ENCODE measurements around the gene UNC45B. TPM values are rescaled to one million over a fixed set of nuclear protein-coding genes. Genes with fewer than 3 reads are reported as not detected.

UNC45B gene
- total RNA-seq (100 to 1,000 TPM; 188 to 305 (median 212) TPM), polyA plus RNA-seq (10 to 100 TPM; 49.1 to 52.0 TPM)
- long read RNA-seq, donor 1, full-length matches to known transcripts = 302 of 537 reads
- long read RNA-seq, donor 1, partial matches to known transcripts = 79 of 537 reads
- long read RNA-seq, donor 1, other reads (novel, unspliced or antisense) = 156 of 537 reads
- long read RNA-seq, donor 2, full-length matches to known transcripts = 653 of 1,207 reads
- long read RNA-seq, donor 2, partial matches to known transcripts = 196 of 1,207 reads
- long read RNA-seq, donor 2, other reads (novel, unspliced or antisense) = 358 of 1,207 reads
- long read RNA-seq, donor 3, full-length matches to known transcripts = 429 of 746 reads
- long read RNA-seq, donor 3, partial matches to known transcripts = 86 of 746 reads
- long read RNA-seq, donor 3, other reads (novel, unspliced or antisense) = 231 of 746 reads

- Histone ChIP-seq H3K36me3 (peaks cover 0 to 15% (median 0%) of the 10 kb centered on the region in 9 donors), H3K27me3 (no peaks in the 10 kb centered on the region), H3K4me1 (peaks cover 0 to 45% (median 8%) of the 10 kb centered on the region in 12 donors), H3K4me3 (peak within 1 kb of the TSS; percentile 17 to 66 (median 50)), H3K9me3 (no peaks in the 10 kb centered on the region), H3K27ac (peak within 1 kb of the TSS; percentile 72 to 99 (median 90))
- TF ChIP-seq CTCF (IDR thresholded peaks at IDR 0.05) (no peak), POLR2A (IDR thresholded peaks at IDR 0.05) (peak in 1 of 2 donors; percentile 59)
- ATAC-seq (peak; percentile 91 to 92 (median 92)), DNase-seq (peak in 4 of 5 donors; percentile 81 to 90 (median 86))
- intact Hi-C loops (cut with DNase I) = loop anchor here in 2 of 10 donors (10.0 kb wide), 1 partner anchor 387 kb away; the partner anchor contains the start of gene SLFN12L (in 2 of the 2)
- WGBS, 4 donors = 35 to 45% (median 42%) methylated on average over 4 of the region's 4 CpGs
These were observed at the start of gene UNC45B for GRCh38 chr17:35147375-35147905. UNC45B (plus strand) TSS chr17:35147817; CDS start chr17:35148264, 447 bp downstream.

- WGBS, 4 donors = 86 to 93% (median 91%) methylated on average over 3 of the region's 3 CpGs
- peaks cover 0 to 71% (median 44%) of the 10 kb centered on the region in 9 donors for H3K36me3 ChIP-seq
- H3K4me1 ChIP-seq = no peaks in the 10 kb centered on the region
- H3K27me3 ChIP-seq = no peaks in the 10 kb centered on the region
- ATAC-seq (no peak), DNase-seq (no peak)
- no peak overlapping the region for H3K27ac ChIP-seq
- intact Hi-C loops (cut with DNase I) = no loop called here
- TF ChIP-seq CTCF (IDR thresholded peaks at IDR 0.05) = no peak
- TF ChIP-seq POLR2A (IDR thresholded peaks at IDR 0.05) = no peak
- no peaks in the 10 kb centered on the region for H3K9me3 ChIP-seq
- no peak overlapping the region for H3K4me3 ChIP-seq
These were observed 47.7 kb upstream of the UNC45B start for GRCh38 chr17:35099908-35100307.

GRCh38 chr17:35101036-35101435 is 46.6 kb upstream of the UNC45B start:
- Histone ChIP-seq H3K9me3 (no peaks in the 10 kb centered on the region), H3K27ac (no peak overlapping the region), H3K4me1 (no peaks in the 10 kb centered on the region), H3K36me3 (peaks cover 0 to 82% (median 54%) of the 10 kb centered on the region in 9 donors), H3K4me3 (no peak overlapping the region), H3K27me3 (no peaks in the 10 kb centered on the region)
- intact Hi-C loops (cut with DNase I) = no loop called here
- WGBS, 4 donors = 96 to 97% (median 96%) methylated on average over 14 of the region's 14 CpGs
- DNase-seq = no peak
- no peak for TF ChIP-seq CTCF (IDR thresholded peaks at IDR 0.05)
- TF ChIP-seq POLR2A (IDR thresholded peaks at IDR 0.05) = no peak
- no peak for ATAC-seq

GRCh38 chr17:35101725-35102124 is 45.9 kb upstream of the UNC45B start:
- TF ChIP-seq CTCF (IDR thresholded peaks at IDR 0.05) (no peak), POLR2A (IDR thresholded peaks at IDR 0.05) (no peak)
- WGBS, 4 donors = 93 to 99% (median 98%) methylated on average over 2 of the region's 2 CpGs
- intact Hi-C loops (cut with DNase I) = no loop called here

More at GRCh38 chr17:35101725-35102124, 45.9 kb upstream of the UNC45B start:
- Histone ChIP-seq H3K9me3 (no peaks in the 10 kb centered on the region), H3K4me3 (no peak overlapping the region), H3K4me1 (no peaks in the 10 kb centered on the region), H3K27me3 (no peaks in the 10 kb centered on the region), H3K27ac (no peak overlapping the region), H3K36me3 (peaks cover 0 to 84% (median 61%) of the 10 kb centered on the region in 9 donors)
- no peak for DNase-seq
- no peak for ATAC-seq
